NK-92 treated with Interleukin-12 subunit alpha and Interleukin-12 subunit beta, amount 100 ng/mL, for 24 hours (cell line): ENCODE measurements around the gene PPP2R5A.
"Not testable (repeated sequence)": the region's sequence is repeated elsewhere in the genome, so short reads cannot be mapped to it uniquely, and the experiment has no call there.

Experiments
- DNase-seq: peaks from one replicate; lab custom pipeline; 2025; lab: John Stamatoyannopoulos, UW

The PPP2R5A gene

GRCh38 chr1:212267460-212267859, 17.8 kb upstream of the PPP2R5A start:
- no peak for DNase-seq

- DNase-seq: no peak
These were observed 15.9 kb upstream of the PPP2R5A start for GRCh38 chr1:212269306-212269705.

DNA sequence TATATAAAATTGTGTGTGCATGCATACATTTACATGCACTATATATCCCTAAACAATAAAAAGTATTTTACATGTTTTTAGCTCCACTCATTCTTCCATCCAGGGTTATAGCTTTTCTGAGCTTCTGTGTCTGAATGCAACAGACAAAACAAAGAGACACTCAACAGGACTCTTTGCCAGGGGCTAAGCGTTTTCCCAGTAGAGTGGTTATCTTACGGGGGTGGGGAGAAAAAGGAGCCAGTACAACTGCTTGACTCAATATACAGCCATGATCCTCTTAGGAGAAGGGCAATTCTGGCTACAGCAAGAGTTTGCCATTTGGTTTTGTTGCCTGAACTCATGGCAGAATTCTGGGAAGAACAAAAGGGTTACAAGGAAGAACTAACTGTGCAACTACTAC, 14.6 kb upstream of the PPP2R5A start:
- DNase-seq: no peak

DNA sequence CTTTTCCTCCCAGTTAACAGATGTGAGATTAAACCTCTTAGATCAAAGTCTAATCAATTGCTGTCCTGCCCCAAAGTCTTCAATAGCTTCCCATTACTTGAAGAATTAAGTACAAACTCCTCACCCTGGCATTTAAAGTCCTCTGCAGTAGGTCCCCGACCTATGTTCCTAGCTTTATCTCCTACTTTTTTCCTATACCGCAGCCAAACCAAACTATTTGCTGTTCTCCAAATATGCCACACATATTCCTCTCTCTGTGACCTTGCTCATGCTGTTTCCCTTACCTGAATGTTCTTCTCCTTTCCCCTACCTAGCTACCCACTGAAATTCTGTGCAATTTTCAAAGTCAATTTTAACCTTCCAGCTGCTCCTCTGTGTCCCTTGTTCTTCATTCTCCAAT, 14.0 kb upstream of the PPP2R5A start:
- DNase-seq: no peak

DNA sequence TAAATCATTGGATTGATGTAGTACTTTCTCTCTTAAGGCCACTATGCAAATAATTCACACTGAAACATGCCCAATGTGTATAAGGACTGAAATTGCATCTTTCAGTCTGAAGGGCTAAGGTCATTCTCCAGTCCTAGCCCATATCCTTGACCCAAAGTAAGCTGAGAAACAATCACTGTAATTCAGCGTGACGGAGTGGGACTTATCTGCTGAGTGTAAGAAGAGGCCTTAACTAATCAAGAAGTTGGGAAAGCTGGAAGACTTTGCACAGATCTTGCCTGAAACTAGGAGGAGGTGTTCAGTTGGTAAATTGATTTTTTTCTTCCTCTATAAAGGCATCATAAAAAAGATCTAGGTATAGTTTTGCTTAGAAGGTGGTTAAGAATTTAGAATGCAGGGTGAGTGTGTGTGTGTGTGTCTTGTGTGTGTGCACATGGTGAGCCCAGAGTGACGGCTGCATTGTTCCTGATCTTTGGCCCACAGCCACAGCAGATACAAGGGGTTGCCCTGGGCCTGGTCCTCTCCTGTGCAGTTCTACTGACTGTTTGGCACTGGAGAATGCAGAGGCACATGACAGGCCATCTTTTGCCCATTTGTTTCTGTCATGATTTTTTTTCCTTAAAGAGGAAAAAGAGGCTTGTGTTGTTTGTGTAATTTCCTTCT, 13.3 kb upstream of the PPP2R5A start:
- DNase-seq: no peak

- no peak for DNase-seq
These were observed 3.6 kb upstream of the PPP2R5A start for GRCh38 chr1:212281590-212281989.

DNA sequence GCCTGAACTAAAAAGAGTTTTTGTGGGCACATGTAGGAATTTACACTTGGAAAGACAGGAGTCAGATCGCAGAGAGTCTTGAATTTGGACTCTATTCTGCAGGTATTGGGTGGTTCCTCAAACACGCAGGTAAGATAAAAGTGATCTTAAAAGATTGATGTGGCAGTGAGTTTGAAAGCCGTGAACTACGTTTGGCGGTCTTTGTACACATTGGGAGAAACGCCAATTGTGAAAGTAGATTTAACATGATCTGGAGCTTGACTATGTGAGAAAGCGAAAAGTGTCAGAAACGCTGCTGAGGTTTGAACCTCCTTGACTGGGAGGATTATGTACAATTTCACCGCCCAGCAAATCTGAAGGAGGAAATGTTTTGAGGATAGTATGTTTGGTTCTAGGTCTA, 1.5 kb upstream of the PPP2R5A start:
- no peak for DNase-seq

GRCh38 chr1:212284332-212284743, 872 bp upstream of the PPP2R5A start:
- DNase-seq: no peak

GRCh38 chr1:212285685-212286555, 710 bp downstream of the PPP2R5A start:
- peak; percentile 80 for DNase-seq

- no peak for DNase-seq
These were observed 1.4 kb downstream of the PPP2R5A start for GRCh38 chr1:212286556-212287131.

DNA sequence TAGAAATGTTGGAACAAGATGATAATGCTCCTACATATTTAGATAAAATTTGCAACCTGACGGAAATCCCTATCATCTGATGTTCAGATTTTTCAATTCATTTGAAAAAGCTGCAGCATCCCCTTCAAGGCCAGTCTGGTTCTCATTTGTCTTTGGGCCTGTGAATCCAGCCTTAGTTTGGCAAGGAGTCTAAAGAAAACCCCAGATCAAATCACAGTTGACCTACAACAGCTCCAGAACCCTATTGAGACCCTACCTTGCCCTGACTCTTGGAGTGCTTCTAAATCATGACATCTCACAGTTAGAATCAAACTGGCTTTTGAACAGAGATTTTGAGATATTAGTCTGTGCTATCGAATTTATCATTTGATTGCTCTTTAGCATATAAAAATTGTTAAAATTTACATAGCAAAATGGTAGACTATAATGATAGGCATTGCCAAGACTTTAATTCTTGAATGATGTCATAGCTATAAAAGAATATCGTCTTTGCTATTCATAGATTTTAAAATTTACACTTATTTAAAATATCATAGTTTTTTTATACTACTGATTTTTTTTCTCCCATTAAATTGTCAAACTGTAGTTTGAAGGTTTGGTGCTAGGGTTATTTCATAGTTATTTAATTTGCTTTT, 2.2 kb downstream of the PPP2R5A start:
- DNase-seq: no peak

DNA sequence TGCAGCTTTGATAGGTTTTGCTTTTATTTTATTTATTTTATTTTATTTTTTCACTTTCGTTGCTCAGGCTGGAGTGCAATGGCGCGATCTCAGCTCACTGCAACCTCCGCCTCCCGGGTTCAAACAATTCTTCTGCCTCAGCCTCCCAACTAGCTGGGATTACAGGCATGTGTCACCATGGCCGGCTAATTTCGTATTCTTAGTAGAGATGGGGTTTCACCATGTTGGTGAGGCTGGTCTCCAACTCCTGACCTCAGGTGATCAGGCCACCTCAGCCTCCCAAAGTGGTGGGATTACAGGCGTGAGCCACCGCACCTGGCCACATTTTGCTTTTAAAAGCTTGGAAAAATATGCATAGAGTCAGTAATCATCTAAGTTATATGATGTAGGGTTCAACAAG, 2.8 kb downstream of the PPP2R5A start:
- DNase-seq: not testable (repeated sequence)

DNA sequence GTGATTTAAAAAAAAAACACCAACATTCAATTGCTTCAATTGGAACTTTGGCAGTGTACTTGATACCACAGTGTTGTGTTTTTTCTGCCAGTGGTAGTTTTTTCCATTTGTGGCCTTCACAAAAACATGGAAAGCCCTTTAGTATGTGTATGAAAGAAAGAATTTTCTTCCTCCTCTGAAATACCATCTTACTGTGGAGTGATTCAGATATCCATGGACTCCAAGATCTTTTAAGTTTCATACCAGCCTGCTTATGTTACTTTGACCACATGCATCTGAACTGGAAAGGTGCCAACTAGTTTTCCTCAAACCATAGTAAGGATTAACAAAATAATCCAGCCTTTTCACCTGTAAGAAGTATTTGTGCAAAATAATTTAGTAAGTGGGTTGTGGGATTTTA, 3.4 kb downstream of the PPP2R5A start:
- DNase-seq: no peak

DNA sequence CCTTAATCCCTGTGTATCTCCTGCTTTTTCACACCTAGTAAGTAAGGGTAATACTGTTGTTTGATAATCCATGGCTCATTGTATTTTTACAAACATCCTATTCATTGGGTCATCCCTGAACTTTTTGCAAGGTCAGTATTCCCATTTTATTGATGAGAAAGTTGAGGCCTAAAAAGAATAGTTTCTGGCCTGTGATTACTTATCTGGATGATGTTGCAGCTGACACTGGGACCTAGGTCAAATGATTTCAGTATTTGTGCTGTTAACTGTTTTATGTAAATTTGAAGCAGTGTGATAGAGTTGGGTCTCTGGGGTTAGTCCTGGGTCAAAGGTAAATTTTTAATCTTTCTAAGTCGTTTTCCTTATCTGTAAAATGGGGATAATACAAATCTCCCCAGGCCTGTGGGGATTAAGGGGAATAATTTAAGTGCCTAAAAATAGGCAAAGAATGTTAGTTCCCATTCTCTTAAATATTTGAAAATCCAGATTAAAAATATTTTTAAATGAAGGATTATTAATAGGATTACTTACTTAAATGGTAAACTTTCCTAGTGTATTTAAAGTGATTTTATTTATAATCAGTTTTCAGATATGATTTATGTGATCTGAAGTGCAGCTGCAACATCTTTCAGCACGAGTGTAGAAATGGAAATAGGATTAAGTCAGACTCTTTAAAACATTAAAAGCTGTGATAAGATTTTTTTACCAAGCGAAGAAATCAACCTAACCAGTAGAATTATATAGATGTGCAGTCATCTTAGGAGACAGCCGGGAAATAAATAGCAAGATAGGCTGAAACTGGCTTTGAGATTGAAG, 4.3 kb downstream of the PPP2R5A start:
- no peak for DNase-seq

GRCh38 chr1:212290608-212291007, 5.4 kb downstream of the PPP2R5A start:
- no peak for DNase-seq

DNA sequence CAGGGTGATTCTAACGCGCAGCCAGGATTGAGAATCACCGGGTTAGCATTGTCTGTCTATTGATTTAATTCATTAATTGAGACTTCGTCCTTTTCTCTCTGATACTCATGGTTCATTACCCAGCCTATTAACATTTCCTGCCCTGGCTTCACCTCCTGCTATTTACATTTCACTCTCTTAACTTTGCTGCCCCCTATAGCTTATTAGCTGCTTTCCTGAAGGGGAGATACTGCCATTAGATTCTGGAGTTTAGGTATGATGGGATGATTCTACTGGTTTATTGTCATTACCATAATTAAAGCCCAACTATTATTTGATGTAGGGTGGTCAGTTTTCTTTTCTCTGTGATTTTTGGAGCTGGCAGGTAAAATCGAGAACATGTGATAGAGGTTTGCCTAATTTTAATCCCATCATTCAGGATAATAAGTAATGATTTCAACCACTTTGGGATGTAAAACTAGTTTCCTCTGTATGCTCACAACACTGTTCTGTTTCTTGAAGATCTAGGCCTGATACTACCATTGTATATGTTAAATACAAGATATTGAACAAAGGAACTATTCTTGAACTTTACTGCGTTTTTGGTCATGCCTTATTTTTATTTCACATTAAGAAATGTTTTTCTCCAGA, 6.4 kb downstream of the PPP2R5A start:
- no peak for DNase-seq

DNA sequence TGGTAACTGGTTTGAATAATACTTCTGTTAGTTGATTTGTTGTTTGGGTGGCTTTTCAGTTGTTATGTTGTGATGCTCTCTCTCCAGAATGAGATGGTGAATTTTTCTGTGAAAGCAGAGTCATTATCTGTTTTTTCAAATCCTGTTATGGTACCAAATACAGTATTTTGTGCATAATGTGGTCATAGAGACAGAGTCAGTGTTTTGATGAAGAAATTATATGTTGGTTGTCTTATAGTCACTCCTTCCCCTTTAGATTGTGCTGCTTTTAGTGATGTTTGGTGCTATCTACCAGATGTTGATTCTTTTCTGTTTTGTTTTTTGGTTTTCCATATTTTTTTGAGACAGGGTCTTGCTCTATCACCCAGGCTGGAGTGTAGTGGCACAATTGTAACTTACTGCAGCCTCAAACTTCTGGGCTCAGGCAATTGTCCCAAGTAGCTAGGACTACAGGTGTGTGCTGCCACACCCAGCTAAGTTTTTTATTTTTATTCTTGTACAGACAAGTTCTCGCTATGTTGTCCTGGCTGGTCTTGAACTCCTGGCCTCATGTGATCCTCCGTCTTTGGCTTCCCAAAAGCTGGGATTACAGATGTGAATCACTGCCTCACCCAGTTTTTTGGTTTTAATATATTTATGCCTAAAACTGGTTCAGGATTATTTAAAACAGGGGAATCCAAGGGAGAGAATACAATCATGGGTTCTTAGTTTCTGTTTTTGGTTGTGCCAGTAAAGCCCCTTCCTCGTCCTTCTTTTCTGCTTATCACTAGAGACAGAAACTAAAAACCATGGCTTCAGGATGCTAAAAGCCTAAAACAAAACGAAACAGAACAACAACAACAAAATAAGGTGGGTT, 7.3 kb downstream of the PPP2R5A start:
- no peak for DNase-seq

GRCh38 chr1:212293579-212293978, 8.4 kb downstream of the PPP2R5A start:
- DNase-seq: no peak

GRCh38 chr1:212294983-212295382, 9.8 kb downstream of the PPP2R5A start:
- DNase-seq: no peak

- DNase-seq: no peak
These were observed 10.4 kb downstream of the PPP2R5A start for GRCh38 chr1:212295579-212295978.
